GM21447 (cell line): ENCODE results near the gene COL5A1.

Experiments used
- ATAC-seq: cut with Tn5 transposase; IDR thresholded peaks from one replicate; pipeline ENCODE4 v1.9.1; 2021; ENCODE audit not compliant: unreplicated experiment

Gene COL5A1

GRCh38 chr9:134641173-134641989 is at the start of gene COL5A1:
Gene COL5A1 (plus strand): TSS chr9:134641803. CDS start chr9:134642188, 385 bp downstream.
- no peak for ATAC-seq

- no peak for ATAC-seq
Observed at GRCh38 chr9:134592018-134592818, 49.4 kb upstream of the COL5A1 start.

GRCh38 chr9:134592819-134593200 is 48.8 kb upstream of the COL5A1 start:
- ATAC-seq: no peak

- no peak for ATAC-seq
Observed at GRCh38 chr9:134593286-134594077, 48.1 kb upstream of the COL5A1 start.

- no peak for ATAC-seq
Observed at GRCh38 chr9:134594078-134594941, 47.3 kb upstream of the COL5A1 start.

GRCh38 chr9:134595014-134595413 is 46.6 kb upstream of the COL5A1 start:
- no peak for ATAC-seq

- ATAC-seq: no peak
Observed at GRCh38 chr9:134597041-134597913, 44.3 kb upstream of the COL5A1 start.

GRCh38 chr9:134597957-134598883 is 43.4 kb upstream of the COL5A1 start:
- ATAC-seq: no peak

- ATAC-seq: no peak
Observed at GRCh38 chr9:134598884-134599245, 42.7 kb upstream of the COL5A1 start.

GRCh38 chr9:134600371-134600770 is 41.2 kb upstream of the COL5A1 start:
- no peak for ATAC-seq

- ATAC-seq: no peak
Observed at GRCh38 chr9:134600836-134601638, 40.6 kb upstream of the COL5A1 start.

GRCh38 chr9:134601764-134602163 is 39.8 kb upstream of the COL5A1 start:
- ATAC-seq: no peak

GRCh38 chr9:134602547-134603362 is 38.8 kb upstream of the COL5A1 start:
- ATAC-seq: no peak

GRCh38 chr9:134604834-134605233 is 36.8 kb upstream of the COL5A1 start:
- no peak for ATAC-seq

- ATAC-seq: no peak
Observed at GRCh38 chr9:134605351-134605965, 36.1 kb upstream of the COL5A1 start.

GRCh38 chr9:134605966-134606357 is 35.6 kb upstream of the COL5A1 start:
- no peak for ATAC-seq
